Neural crest cell (in vitro differentiated cells): ENCODE results near the gene TRIM75. TPM values are rescaled to one million over a fixed set of nuclear protein-coding genes. Genes with fewer than 3 reads are reported as not detected.
A peak's percentile ranks its signal among the peaks of the same experiment; 100 is the strongest.

ENCODE experiments used
- DNase-seq: peaks from one replicate; pipeline ENCODE4 v3.0.0; 2021; ENCODE audit warnings: low read depth, mixed read lengths, low spot score
- H3K27ac Mint-ChIP-seq: one replicate; pipeline ENCODE4 v1.8.0; 2021; ENCODE audit warnings: mild to moderate bottlenecking, mixed read lengths; ENCODE audit not compliant: unreplicated experiment
- H3K27me3 Mint-ChIP-seq: 2 replicates; pipeline ENCODE4 v1.8.0; 2021; ENCODE audit warnings: low read depth, mild to moderate bottlenecking, mixed read lengths
- H3K36me3 Mint-ChIP-seq: 2 replicates; pipeline ENCODE4 v1.8.0; 2021; ENCODE audit warnings: low read depth, mild to moderate bottlenecking, mixed read lengths
- H3K4me1 Mint-ChIP-seq: 2 replicates; pipeline ENCODE4 v1.8.0; 2021; ENCODE audit warnings: mixed read lengths
- H3K4me3 Mint-ChIP-seq: one replicate; pipeline ENCODE4 v1.8.0; 2021; ENCODE audit warnings: mild to moderate bottlenecking, mixed read lengths
- H3K9me3 Mint-ChIP-seq: 2 replicates; pipeline ENCODE4 v1.8.0; 2021; ENCODE audit warnings: mixed read lengths
- long read RNA-seq: library from polyadenylated mRNA; unstranded; transcript quantifications from one replicate; pipeline ENCODE4 v2.0.0, GENCODE V29; 2020
- total RNA-seq: library from RNA; stranded (reverse); gene quantifications from 2 replicates; pipeline ENCODE4 v1.2.1, GENCODE V29; 2021
- TF ChIP-seq, protein P1 (sequence below): fragments of 200-600 bp; sonication (generic); conservative IDR thresholded peaks from 2 replicates; pipeline ENCODE4 v1.5.0; 2021; ENCODE audit warnings: antibody characterized with exemption, mild to moderate bottlenecking

The TRIM75 gene
- not detected in 2 replicates for total RNA-seq
- long read RNA-seq: 0 reads

DNA sequence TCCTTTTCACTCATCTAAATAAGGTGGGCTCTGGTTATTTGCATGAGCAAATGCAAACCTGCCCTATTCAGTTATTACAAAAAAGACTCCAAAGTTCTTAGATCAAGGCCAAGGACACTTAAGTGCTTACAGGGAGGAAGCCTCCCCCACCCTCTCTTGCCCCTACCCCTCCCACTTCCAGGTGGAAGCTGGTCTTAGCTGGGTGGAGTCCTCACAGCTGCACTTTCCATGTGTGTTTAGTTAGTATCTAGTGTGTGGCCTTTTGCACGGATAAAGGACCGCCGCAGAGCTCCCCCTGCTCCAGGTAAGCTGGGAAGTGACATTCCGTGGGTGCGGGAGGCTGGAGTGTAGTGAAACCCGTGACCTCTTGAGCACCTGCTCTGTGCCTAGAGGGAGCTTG lies at the start of gene TRIM75:
TRIM75 (plus strand) TSS at position 222 of the 400 bp plus-strand sequence. CDS start 5,282 bp downstream, outside the sequence.
- H3K27ac Mint-ChIP-seq: peak within 1 kb of the TSS; percentile 27
- H3K9me3 Mint-ChIP-seq: no peaks in the 10 kb centered on the region
- H3K36me3 Mint-ChIP-seq: no peaks in the 10 kb centered on the region
- no peaks in the 10 kb centered on the region for H3K27me3 Mint-ChIP-seq
- H3K4me1 Mint-ChIP-seq: no peaks in the 10 kb centered on the region
- DNase-seq: no peak
- H3K4me3 Mint-ChIP-seq: no peak within 1 kb of the TSS
- TF ChIP-seq, protein P1, sequence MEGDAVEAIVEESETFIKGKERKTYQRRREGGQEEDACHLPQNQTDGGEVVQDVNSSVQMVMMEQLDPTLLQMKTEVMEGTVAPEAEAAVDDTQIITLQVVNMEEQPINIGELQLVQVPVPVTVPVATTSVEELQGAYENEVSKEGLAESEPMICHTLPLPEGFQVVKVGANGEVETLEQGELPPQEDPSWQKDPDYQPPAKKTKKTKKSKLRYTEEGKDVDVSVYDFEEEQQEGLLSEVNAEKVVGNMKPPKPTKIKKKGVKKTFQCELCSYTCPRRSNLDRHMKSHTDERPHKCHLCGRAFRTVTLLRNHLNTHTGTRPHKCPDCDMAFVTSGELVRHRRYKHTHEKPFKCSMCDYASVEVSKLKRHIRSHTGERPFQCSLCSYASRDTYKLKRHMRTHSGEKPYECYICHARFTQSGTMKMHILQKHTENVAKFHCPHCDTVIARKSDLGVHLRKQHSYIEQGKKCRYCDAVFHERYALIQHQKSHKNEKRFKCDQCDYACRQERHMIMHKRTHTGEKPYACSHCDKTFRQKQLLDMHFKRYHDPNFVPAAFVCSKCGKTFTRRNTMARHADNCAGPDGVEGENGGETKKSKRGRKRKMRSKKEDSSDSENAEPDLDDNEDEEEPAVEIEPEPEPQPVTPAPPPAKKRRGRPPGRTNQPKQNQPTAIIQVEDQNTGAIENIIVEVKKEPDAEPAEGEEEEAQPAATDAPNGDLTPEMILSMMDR: no peak

- TF ChIP-seq, protein P1: no peak
- H3K27me3 Mint-ChIP-seq: no peaks in the 10 kb centered on the region
- H3K4me3 Mint-ChIP-seq: no peak overlapping the region
- H3K27ac Mint-ChIP-seq: no peak overlapping the region
- H3K36me3 Mint-ChIP-seq: no peaks in the 10 kb centered on the region
- H3K9me3 Mint-ChIP-seq: no peaks in the 10 kb centered on the region
- H3K4me1 Mint-ChIP-seq: no peaks in the 10 kb centered on the region
- no peak for DNase-seq
Observed at GRCh38 chr4:165005352-165005925, 48.2 kb upstream of the TRIM75 start.

GRCh38 chr4:165006456-165006855 lies 47.2 kb upstream of the TRIM75 start:
- H3K27ac Mint-ChIP-seq: no peak overlapping the region

DNA sequence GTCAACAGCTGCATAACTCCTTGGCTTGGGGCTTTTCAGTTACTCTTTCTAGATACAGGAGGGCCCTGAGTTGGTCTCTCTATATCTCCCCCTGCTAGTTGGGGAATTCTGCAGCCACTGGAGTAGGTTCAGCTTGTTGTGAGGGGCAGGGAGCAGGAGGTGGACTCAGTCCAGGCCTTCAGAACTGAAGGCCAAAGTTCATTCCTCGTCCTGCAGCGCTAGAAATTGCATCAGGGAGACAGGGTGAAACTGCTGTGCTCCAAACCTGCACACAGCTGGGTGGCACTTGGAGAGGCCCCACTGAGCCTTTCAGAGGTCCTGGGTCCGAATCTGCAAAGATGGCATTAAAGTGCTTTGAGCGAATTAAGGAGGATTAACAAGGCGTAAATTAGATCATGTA lies 46.8 kb upstream of the TRIM75 start:
- H3K4me3 Mint-ChIP-seq: no peak overlapping the region
- TF ChIP-seq, protein P1: no peak
- no peaks in the 10 kb centered on the region for H3K36me3 Mint-ChIP-seq
- no peak overlapping the region for H3K27ac Mint-ChIP-seq
- H3K27me3 Mint-ChIP-seq: no peaks in the 10 kb centered on the region
- H3K4me1 Mint-ChIP-seq: no peaks in the 10 kb centered on the region
- DNase-seq: no peak
- no peaks in the 10 kb centered on the region for H3K9me3 Mint-ChIP-seq

More at GRCh38 chr4:165006456-165006855, 47.2 kb upstream of the TRIM75 start:
- Mint-ChIP-seq H3K9me3 (no peaks in the 10 kb centered on the region), H3K27me3 (no peaks in the 10 kb centered on the region), H3K36me3 (no peaks in the 10 kb centered on the region), H3K4me3 (no peak overlapping the region), H3K4me1 (no peaks in the 10 kb centered on the region)
- DNase-seq: no peak
- TF ChIP-seq, protein P1: no peak

- no peaks in the 10 kb centered on the region for H3K4me1 Mint-ChIP-seq
- H3K4me3 Mint-ChIP-seq: no peak overlapping the region
- DNase-seq: no peak
- no peaks in the 10 kb centered on the region for H3K36me3 Mint-ChIP-seq
- H3K27me3 Mint-ChIP-seq: no peaks in the 10 kb centered on the region
- H3K27ac Mint-ChIP-seq: no peak overlapping the region
- TF ChIP-seq, protein P1: no peak
- no peaks in the 10 kb centered on the region for H3K9me3 Mint-ChIP-seq
Observed at GRCh38 chr4:165009493-165010227, 44.0 kb upstream of the TRIM75 start.
